GM23248 (cell line): ENCODE measurements around the gene OR10H4.

Experiments
- EZH2 ChIP-seq: fragments of 200-600 bp; sonication (generic); IDR thresholded peaks from 2 replicates; pipeline ENCODE4 v1.6.1; 2018; ENCODE audit warnings: antibody characterized with exemption, mild to moderate bottlenecking; ENCODE audit not compliant: insufficient read depth, poor library complexity, severe bottlenecking
- EZH2phosphoT487 ChIP-seq: fragments of 200-600 bp; sonication (generic); IDR thresholded peaks from 2 replicates; pipeline ENCODE4 v1.6.1; 2018; ENCODE audit warnings: antibody characterized with exemption, moderate library complexity, mild to moderate bottlenecking, low read depth; ENCODE audit not compliant: insufficient read depth

DNA sequence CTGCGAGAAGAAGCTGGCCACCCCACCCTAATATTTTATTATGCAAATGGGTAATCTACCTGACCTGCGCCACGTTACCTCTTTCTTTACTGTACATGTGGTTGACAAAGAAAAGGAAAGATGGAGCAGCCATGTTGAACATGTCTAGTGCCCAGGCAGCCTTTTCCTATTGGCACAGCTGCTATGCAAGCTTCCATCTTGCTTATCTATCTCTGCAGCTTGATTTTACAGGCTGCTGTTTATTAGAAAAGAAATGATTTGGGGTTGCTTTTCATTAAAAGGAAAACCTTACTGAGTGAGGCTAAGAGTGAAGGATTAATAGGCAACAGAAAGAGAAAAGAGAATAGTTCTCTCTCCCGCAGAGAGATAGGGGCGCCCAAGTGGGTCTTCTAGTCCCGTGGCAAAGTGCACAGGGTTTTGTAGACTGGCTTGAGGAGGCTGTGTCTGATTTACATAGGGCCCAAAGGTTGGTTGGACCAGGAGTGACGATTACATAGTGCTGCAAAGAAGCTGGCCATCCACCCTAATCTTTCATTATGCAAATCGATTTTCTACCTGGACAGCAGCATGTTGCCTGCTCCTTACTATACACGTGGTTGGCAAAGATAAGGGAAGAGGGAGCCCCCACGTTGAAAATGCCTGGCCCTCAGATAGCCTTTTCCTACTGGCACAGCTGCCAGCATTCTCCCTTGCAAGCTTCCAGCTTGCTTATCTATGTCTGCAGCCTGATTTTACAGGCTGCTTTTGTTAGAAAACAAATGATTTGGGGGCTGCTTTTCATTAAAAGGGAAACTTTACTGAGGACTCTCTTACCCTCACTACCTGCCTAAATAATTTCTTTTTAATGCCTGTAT is 28.3 kb downstream of the OR10H4 start:
- TF ChIP-seq EZH2phosphoT487 (no peak), EZH2 (no peak)
